Measurements from ENCODE around the gene NLRC3.

The NLRC3 gene

DNA sequence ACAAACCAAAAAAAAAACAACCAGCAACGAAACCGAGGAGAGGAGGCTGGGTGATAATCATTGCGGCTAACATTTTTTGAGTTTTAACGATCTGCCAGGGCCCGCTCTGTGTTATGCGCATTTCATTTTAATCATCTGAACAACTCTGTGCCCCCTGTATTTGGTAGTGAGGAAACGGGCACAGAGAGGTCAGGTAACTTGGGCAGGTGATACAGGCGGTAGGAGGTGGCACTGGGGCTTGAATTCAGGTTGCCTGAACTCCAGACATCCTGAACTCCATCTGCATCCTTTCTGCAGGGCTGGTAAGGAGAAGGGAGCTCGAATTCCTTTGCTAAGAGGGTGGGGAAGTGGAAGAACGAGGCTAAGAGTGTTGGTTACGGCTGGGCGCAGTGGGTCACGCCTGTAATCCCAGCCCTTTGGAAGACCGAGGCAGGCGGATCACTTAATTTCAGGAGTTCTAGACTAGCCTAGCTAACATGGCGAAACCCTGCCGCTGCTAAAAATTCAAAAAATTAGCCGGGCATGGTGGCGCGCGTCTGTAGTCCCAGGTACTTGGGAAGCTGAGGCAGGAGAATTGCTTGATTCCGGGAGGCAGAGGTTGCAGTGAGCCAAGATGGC, 75.3 kb downstream of the NLRC3 start:
- TF ChIP-seq, protein P1, sequence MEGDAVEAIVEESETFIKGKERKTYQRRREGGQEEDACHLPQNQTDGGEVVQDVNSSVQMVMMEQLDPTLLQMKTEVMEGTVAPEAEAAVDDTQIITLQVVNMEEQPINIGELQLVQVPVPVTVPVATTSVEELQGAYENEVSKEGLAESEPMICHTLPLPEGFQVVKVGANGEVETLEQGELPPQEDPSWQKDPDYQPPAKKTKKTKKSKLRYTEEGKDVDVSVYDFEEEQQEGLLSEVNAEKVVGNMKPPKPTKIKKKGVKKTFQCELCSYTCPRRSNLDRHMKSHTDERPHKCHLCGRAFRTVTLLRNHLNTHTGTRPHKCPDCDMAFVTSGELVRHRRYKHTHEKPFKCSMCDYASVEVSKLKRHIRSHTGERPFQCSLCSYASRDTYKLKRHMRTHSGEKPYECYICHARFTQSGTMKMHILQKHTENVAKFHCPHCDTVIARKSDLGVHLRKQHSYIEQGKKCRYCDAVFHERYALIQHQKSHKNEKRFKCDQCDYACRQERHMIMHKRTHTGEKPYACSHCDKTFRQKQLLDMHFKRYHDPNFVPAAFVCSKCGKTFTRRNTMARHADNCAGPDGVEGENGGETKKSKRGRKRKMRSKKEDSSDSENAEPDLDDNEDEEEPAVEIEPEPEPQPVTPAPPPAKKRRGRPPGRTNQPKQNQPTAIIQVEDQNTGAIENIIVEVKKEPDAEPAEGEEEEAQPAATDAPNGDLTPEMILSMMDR (IDR thresholded peaks at IDR 0.05; ENCODE audit: low read depth, low read length): no peak
- H3K4me3 ChIP-seq (ENCODE audit: low read depth, low read length): peak overlapping the region; percentile 81

DNA sequence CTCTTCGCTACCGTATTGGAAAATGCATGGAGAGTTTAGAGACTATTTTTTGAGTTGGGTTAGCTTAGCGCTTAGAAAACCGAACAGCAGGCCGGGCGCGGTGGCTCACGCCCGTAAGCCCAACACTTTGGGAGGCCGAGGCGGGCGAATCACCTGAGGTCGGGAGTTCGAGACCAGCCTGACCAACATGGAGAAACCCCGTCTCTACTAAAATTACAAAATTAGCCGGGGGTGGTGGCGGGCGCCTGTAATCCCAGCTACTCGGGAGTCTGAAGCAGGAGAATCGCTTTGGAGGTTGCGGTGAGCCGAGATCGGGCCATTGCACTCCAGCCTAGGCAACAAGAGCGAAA, 75.8 kb downstream of the NLRC3 start:
- H3K4me3 ChIP-seq (ENCODE audit: low read depth, low read length): peak overlapping the region; percentile 81

DNA sequence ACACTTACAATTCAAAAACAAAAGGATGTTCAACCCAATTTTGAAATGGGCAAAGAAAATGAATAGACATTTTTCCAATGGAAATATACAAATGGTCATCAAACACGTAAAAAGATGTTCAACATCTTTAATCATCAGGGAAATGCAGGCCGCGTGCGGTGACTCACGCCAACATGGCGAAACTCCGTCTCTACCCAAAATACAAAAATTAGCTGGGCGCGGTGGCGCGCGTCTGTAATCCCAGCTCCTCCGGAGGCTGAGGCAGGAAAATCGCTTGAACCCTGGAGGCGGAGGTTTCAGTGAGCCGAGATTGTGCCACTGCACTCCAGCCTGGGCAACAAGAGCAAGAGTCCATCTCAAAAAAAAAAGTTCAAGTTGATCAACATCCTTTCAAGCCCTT, 78.2 kb downstream of the NLRC3 start:
- TF ChIP-seq, protein P1 (IDR thresholded peaks at IDR 0.05; ENCODE audit: low read depth, low read length): no peak
- no peak overlapping the region for H3K4me3 ChIP-seq (ENCODE audit: low read depth, low read length)

DNA sequence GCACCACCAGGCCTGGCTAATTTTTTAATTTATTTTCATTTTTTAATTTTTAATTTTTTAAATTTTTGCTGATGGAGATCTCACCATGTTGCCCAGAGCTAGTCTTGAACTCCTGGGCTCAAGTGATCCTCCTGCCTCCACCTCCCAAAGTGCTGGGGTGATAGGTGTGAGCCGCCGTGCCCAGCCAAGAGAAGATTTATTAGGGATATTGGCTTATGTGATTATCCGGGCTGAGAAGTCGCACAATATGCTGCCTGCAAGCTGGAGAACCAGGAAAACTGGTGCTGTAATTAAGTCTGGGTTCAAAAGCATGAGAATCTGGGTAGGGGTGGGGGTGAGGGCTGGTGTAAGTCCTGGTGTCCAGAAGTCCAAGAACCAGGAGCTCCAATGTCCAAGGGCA, 79.4 kb downstream of the NLRC3 start:
- no peak overlapping the region for H3K4me3 ChIP-seq (ENCODE audit: low read depth, low read length)
- TF ChIP-seq, protein P1 (IDR thresholded peaks at IDR 0.05; ENCODE audit: low read depth, low read length): no peak

DNA sequence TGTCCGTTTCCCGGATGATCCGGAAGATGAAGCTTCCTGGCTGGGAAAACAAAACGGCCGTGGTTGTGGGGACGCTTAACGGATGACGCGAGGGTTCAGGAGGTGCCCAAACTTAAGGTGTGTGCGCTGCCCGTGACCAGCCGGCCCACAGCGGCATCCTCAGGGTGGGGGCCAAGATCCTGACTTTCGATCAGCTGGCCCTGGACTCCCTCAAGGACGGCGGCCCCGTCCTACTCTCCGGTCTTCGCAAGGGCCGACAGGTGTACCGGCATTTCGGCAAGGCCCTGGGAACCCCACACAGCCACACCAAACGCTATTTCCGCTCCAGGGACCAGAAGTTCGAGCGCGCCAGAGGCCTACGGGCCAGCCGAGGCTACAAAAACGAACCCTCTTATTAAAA, 80.8 kb downstream of the NLRC3 start:
- no peak overlapping the region for H3K4me3 ChIP-seq (ENCODE audit: low read depth, low read length)
- TF ChIP-seq, protein P1 (IDR thresholded peaks at IDR 0.05; ENCODE audit: low read depth, low read length): no peak

DNA sequence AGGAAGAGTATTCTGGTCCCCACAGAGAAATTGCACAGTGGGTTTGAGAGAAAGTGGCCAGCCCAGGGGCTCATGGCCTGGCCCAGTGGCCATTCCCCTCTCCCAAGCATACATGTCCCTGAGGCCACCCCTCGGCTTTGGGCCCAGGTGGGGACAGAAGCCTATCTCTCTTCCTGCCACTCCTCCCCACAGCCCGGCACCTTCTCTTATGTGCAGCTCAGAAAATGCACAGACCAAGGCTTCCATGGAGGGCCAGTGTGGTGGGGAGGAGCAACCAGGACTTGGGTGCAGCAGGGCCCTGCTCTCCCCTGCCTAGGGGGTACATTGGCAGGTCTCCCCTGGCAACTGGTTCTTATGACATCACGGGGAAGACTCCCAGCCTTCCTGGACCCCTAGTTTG, 82.0 kb downstream of the NLRC3 start, which contains the start of gene C16orf90:
C16orf90 (minus strand) TSS at position 314 of the 400 bp plus-strand sequence; CDS start at position 246, 68 bp downstream.
- H3K4me3 ChIP-seq (ENCODE audit: low read depth, low read length): no peak within 1 kb of the TSS
- TF ChIP-seq, protein P1 (IDR thresholded peaks at IDR 0.05; ENCODE audit: low read depth, low read length): no peak

DNA sequence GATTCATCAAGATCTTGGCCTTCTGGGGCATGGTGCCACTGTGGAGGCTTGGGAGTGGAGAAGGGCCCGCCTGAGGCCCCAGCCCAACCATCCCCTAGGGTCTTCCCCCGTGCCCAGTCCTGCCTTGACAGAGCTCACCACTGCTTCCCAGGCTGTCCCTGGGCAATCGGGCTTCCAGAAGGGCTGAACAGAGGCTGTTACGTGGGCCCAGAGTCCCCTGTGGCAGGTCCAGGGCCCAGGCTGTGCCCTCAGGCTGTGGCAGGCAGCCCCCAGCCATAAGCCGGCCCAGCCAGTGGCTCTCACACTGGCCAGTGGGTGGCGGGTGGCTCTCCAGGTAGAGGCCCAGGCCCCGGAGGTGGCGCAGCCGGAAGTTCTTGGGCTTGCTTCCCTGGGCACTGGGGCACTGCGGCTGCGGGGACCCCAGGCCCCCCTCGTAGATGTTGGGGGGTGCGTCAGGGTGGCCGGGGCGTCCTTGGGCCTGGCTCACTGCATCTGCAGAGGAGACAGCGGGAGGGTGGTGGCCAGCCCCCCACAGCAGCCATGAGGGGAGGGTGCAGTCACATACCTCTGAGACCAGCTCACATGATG, 82.7 kb downstream of the NLRC3 start:
- H3K4me3 ChIP-seq (ENCODE audit: low read depth, low read length): no peak overlapping the region
- TF ChIP-seq, protein P1 (IDR thresholded peaks at IDR 0.05; ENCODE audit: low read depth, low read length): no peak

DNA sequence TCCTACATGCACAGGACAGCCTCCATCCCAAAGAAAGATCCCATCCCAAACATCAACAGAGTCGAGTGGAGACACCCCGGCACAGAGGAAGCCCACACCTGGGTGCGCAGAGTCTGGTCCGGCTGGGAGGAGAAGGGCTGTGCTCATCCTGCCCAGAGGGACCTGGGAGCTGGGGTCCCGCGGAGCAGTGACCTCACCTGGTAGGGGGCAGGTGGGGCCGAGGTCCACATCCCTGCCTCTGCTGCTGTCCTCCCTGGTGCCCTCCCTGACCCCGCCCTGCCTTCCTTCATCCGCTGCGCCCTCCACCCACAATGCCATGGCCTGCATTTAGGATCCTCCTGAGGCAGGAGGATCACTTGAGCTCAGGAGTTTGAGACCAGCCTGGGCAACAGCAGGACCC, 84.8 kb downstream of the NLRC3 start:
- no peak overlapping the region for H3K4me3 ChIP-seq (ENCODE audit: low read depth, low read length)
- TF ChIP-seq, protein P1 (IDR thresholded peaks at IDR 0.05; ENCODE audit: low read depth, low read length): no peak

All from WI38 (cell line).